ENCODE measurements around the gene ANKMY1.

Gene ANKMY1

GRCh38 chr2:240429872-240430491, 127.8 kb downstream of the ANKMY1 start:
- DNase-seq = no peak
